Breast epithelium (tissue), 3 donors: ENCODE results near the gene PRR33.

Source experiments
- POLR2A ChIP-seq: fragments of 450-650 bp; IDR thresholded peaks from one replicate; pipeline ENCODE4 v1.6.1; 2016; ENCODE audit warnings: antibody characterized with exemption, mild to moderate bottlenecking, moderate library complexity
- POLR2AphosphoS5 ChIP-seq, 3 donors: sonication (generic); formaldehyde crosslinking; IDR thresholded peaks; one replicate each; pipeline ENCODE4 v1.6.1; 2017; ENCODE audit warnings: antibody characterized with exemption in 3 of 3
- TF ChIP-seq, protein P1 (sequence below), 3 donors: fragments of 450-650 bp; IDR thresholded peaks; one replicate each; pipeline ENCODE4 v1.5.1; 2016 to 2017; ENCODE audit warnings: antibody characterized with exemption in 3 of 3, mild to moderate bottlenecking in 3 of 3, moderate library complexity in 3 of 3

DNA sequence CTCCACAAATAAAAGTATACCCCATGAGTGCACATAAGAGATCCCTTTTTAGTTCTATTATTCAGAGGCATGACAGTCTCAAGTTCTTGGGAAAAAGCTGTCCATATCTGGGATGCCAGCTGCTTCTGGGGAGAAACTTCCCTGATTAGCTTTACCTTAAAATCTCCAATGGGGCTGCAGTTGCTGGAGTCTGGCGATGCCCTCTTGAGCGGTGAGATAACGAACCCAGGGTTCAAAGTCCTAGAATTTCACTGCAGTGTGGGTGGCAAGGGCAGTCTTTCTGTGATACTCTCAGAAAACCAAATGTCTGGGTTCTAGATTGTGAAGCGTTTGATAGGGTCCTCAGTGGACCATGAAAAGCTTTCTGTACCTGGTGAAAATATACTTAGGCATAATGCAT is 7.4 kb upstream of the PRR33 start:
- no peak for TF ChIP-seq POLR2A
- TF ChIP-seq, protein P1, sequence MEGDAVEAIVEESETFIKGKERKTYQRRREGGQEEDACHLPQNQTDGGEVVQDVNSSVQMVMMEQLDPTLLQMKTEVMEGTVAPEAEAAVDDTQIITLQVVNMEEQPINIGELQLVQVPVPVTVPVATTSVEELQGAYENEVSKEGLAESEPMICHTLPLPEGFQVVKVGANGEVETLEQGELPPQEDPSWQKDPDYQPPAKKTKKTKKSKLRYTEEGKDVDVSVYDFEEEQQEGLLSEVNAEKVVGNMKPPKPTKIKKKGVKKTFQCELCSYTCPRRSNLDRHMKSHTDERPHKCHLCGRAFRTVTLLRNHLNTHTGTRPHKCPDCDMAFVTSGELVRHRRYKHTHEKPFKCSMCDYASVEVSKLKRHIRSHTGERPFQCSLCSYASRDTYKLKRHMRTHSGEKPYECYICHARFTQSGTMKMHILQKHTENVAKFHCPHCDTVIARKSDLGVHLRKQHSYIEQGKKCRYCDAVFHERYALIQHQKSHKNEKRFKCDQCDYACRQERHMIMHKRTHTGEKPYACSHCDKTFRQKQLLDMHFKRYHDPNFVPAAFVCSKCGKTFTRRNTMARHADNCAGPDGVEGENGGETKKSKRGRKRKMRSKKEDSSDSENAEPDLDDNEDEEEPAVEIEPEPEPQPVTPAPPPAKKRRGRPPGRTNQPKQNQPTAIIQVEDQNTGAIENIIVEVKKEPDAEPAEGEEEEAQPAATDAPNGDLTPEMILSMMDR (IDR thresholded peaks at IDR 0.05) = no peak
- no peak for TF ChIP-seq POLR2AphosphoS5 (IDR thresholded peaks at IDR 0.05)
